RPMI7951 (cell line): ENCODE measurements around the gene BEST2. TPM values are rescaled to one million over a fixed set of nuclear protein-coding genes. Genes with fewer than 3 reads are reported as not detected.
"Not testable (repeated sequence)": the region's sequence is repeated elsewhere in the genome, so short reads cannot be mapped to it uniquely, and the experiment has no call there.

Experiments used
- DNase-seq: peaks from one replicate; pipeline ENCODE4 v3.0.0-alpha.2; 2012; ENCODE audit warnings: low read depth
- total RNA-seq: library from RNA; depleted of rRNA; stranded (reverse); fragments of >200 nt; shearing (Covaris generic); gene quantifications from 2 replicates; pipeline ENCODE4 v1.2.3, GENCODE V29; 2014; rRNA removed

BEST2 gene
- total RNA-seq = 0.10 TPM in 1 of 2 replicates, not detected in the other

DNA sequence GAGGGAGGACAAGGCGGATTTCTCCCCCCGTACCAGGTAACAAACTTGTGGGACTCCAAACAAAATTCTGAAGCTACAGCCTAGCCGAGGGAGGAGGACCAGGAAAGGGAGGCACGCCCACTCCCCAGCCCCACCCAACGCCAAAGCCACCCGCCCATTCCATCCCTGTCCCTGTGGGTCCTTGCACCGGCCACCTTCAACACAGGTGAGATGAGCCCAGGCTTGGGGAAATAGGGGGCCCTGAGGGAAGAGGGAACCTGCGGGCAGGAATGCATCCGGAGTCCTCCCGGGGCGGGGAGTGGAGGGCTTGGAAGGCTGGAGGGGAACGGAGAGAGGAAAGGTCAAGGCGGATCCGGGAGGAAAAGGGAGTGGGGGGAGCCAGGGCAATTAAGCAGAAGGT, at the start of gene BEST2:
TSS of gene BEST2 (plus strand) at position 157 of the 400 bp plus-strand sequence. CDS start 802 bp downstream, outside the sequence.
- no peak for DNase-seq

DNA sequence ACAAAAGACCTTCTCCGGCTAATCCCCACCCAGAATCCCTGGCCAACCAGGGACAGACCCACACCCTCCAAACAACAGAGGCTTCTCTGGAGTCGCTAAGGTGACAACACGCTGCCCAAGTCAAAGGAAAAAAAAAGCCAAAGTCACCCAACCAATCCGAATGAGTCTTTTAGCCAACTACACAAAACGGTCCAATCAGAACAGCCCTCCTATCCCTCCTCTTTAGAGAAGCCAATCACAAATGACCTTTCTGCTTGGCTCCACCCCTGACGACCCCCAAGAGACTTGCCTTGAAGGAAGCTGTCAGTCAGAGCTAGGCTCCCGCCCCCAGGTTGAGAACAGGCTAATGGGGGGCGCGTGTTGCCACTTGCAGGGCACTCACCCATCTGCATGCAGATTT, 48.5 kb upstream of the BEST2 start:
- peak; percentile 44 for DNase-seq

DNA sequence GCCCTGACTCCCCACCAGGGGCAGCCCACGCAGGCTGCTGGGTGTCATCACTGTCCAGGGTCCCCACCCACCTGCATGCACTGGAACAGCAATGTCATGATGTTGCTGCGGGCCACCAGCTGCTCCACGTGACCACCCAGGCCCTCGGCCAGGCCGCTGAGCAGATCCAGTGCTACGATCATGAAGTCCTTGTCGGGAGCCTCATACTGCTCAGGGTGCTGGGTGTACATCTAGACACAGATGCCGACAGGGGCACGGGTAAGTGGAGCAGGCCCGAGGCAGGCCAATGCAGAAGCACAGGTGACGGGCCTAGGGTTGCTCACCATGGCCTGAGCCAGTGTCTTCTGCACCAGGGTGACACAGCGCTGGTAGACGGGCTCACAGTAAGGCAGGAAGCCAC, 46.4 kb upstream of the BEST2 start:
- DNase-seq = no peak

DNA sequence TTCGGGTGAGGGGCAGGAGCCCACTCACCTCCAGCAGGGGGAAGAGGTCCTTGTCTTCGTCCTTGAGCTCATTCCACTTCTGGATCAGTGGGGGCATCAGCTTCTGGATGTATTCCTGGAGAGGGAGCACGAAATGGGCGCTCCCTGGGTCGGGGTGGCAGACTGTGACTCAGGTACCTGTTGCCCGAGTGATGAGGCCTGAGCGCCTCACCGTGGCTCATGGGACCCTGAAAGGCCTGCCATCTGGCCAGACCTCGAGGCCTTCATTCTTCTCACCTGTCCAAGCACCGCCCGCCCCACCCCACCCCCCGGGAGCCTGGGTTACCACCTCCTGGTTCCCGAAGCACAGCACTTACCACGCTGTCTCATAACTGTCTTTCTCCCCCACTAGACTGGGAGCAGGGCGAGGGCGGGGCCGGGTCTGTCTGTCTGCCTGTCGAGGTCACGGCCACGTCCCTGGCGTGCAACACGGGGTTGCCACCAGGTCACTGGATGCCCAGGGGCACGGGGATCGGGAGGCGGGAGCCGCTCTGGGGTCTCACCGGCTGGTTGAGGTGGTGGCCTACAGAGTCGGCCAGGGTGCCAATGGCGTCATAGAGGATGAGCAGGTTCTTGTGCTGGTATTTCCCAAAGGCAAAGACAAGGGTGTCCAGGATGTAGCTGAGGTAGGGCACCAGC, 45.8 kb upstream of the BEST2 start:
- DNase-seq = no peak

DNA sequence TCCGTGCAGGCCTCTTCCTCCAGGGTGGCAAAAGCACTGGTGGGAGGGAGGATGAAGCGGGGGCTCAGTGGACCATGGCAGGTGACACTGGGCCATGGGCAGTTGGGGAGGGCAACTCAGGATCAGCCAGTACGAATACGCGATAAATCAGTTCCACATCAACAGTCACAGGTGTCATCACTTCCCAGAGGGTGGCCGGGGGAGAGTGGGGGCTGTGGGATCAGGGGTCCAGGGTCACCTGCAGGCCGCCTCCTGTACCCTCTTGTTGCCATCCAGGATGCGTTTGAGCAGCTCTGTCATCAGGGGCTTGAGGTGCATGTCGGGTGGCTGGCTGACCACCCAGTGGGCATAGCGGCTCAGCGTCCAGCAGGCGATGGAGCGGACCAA, 45.3 kb upstream of the BEST2 start:
- no peak for DNase-seq

DNA sequence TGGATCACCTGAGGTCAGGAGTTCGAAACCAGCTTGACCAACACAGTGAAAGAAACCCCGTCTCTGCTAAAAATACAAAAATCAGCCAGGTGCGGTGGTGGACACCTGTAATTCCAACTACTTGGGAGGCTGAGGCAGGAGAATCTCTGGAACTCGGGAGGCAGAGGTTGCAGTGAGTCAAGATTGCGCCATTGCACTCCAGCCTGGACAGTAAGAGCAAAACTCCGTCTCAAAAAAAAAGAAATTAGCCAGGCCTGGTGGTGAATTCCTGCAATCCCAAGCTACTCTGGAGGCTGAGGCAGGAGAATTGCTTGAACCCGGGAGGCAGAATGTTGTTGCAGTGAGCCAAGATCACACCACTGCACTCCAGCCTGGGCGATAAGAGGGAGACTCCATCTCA, 43.0 kb upstream of the BEST2 start:
- DNase-seq = no peak

DNA sequence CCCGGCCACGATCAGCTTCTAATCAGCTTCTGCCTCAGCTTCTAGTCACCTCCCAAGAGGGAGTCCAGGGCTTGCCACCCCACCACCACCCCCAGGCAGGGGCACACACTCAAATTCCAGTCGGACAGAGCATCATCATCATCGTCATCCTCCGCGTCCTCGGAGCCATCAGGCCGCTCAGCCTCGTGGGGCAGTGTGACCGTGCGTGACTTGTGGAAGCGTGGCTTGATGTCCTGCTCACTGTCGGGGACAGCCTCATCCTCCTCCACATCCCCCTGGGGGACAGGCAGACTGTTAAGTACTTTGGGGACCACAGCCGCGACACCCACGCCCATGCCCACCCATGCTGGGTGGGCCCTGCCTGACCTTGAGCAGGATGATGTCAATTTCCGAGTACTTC, 40.4 kb upstream of the BEST2 start:
- no peak for DNase-seq

DNA sequence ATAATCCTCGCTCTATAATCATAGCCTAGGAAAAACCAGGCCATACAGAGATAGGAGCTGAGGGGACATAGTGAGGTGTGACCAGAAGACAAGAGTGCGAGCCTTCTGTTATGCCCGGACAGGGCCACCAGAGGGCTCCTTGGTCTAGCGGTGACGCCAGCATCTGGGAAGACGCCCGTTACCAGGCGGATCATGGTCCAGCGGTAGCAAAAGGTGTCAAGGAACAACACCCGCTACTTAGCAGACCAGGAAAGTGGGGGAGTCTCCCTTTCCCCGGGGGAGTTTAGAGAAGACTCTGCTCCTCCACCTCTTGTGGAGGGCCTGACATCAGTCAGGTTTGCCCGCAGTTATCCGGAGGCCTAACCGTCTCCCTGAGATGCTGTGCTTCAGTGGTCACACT, 39.5 kb upstream of the BEST2 start:
- not testable (repeated sequence) for DNase-seq

DNA sequence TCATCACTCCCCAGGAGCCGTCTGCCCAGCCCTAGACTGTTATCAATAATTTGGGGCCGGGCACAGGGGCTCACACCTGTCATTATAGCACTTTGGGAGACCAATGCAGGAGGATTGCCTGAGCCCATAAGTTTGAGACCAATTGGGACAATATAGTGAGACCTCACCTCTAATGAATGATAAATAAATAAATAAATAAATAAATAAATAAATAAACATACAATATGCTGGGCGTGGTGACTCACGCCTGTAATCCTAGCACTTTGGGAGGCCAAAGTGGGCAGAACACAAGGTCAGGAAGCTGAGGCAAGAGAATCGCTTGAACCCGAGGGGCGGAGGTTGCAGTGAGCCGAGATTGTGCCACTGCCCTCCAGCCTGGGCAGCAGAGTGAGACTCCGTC, 38.3 kb upstream of the BEST2 start:
- not testable (repeated sequence) for DNase-seq

DNA sequence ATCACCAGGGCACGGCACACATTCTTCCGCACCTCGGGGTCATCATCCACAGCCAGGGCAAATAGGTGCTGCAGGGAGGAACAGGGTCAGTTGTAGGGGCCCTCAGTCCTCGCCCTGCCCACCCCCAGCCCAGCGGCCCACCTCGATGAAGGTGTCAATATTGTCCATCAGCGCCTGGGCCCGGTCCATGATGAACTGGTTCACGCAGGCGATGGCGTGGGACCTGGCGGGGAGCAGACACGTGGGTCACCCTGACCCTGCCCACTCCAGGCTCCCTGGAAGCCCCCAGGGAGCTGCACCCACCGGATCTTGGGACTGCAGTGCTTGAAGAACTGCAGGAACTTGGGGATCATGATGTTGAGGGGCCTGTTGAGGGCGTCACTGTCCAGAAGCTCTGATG, 36.5 kb upstream of the BEST2 start:
- no peak for DNase-seq

DNA sequence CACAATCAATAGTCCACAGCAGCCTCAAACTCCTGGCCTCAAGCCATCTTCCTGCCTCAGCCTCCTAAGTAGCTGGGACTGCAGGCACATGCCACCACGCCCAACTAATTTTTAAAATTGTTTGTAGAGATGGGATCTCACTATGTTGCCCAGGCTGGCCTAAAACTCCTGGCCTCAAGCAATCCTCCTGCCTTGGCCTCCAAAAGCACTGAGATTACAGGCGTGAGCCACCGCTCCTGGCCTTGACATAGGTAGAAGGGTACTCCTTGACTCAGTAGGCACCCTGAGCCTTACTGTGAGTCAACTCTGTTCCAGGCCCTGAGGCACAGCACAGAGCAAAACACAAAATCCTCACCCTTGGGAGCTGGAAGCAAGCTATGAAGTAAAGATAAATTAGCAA, 35.7 kb upstream of the BEST2 start:
- no peak for DNase-seq

DNA sequence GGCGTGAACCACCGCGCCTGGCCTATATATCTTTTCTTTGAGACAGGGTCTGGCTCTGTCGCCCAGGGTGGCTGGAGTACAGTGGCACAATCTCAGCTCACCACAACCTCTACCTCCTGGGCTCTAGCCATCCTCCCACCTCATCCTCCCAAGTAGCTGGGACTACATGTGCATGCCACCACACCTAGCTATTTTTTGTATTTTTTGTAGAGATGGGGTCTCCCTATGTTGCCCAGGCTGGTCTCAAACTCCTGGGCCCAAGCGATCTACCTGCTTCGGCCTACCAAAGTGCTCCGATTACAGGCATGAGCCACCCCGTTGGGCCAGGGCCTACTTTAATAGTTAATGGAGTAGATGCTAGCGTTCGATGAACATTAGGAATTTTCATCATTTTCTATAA, 31.3 kb upstream of the BEST2 start:
- DNase-seq = no peak

DNA sequence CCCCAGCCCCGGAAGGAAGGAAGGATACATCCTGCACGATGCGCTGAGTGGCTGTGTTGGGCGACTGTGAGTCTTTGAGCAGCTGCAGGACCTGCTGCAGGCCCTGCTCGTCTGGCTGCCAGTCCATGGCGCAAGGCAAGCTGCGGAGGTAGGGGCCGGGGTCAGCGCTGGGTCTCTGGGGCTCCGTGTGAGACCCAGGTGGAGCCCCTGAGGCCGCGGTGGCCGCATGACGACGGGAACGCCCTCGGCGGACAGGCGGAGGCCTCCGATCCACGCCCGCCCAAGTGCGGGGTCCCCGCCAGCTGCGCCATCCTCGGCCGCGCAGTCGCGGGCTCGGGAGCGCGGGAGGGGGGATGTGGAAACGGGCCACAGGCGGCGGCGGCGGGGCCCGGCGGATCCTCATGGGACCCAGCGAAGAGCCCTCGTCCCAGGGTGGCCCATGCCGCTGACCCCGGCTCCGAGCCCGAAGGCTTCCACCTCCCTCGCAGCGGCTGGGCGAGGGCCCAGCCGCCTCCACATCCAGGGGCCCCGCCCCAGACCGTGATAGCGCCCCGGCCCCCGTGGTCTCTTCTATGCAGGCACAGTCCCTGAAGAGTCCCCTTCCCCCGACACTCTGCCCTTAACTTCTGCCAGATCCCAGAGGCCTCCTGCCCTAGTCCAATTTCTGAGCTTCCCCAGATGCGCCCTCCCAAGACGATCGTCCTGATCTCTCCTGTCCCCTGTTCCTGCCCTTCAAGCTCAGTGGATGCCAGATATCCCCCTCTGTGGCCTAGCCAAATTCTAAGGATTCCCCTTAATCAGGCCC, 30.5 kb upstream of the BEST2 start:
- no peak for DNase-seq

DNA sequence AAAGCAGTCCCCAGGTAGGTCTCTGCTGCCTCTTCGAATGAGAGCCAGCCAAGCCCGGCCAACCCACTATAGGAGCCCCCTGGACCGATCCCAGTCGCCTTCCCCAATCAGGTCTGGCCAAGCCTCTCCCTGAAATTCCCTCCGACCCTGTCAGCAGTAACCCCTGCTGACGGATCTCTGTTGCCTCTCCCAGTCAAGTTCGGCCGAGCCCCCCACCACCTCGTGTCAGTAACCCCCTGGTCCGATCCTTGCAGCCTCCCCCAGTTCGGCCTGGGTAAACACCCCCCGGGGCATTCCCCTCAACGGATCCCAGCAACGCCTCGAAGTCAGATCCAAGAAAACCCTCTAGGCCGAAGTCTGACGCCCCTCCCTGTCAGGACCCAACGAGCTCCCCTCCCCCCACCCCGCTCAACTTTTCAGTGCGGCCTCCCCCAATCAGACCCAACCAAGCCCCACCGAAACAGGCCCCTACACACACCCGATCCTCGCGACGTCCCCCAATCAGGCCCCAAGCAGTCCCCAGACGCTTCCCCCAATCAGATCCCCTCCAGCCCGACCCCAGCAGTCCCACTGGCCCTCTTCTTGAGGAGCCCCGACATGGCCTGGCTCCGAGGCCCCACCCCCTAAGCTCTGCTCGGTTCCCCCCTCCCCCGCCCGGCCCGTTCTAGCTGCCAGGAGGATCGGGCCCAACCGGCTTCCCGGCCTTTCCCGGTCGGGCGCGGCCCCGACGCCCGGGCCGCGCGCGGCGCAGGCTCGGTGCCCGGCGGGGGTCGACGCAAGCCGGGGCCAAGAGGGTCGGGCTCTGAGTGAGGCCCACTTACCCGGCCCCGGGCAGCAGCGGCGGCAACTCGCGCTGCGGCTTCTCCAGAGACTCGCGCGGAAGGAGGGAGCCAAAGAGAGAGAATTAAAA, 29.7 kb upstream of the BEST2 start:
- DNase-seq = peak; percentile 69

DNA sequence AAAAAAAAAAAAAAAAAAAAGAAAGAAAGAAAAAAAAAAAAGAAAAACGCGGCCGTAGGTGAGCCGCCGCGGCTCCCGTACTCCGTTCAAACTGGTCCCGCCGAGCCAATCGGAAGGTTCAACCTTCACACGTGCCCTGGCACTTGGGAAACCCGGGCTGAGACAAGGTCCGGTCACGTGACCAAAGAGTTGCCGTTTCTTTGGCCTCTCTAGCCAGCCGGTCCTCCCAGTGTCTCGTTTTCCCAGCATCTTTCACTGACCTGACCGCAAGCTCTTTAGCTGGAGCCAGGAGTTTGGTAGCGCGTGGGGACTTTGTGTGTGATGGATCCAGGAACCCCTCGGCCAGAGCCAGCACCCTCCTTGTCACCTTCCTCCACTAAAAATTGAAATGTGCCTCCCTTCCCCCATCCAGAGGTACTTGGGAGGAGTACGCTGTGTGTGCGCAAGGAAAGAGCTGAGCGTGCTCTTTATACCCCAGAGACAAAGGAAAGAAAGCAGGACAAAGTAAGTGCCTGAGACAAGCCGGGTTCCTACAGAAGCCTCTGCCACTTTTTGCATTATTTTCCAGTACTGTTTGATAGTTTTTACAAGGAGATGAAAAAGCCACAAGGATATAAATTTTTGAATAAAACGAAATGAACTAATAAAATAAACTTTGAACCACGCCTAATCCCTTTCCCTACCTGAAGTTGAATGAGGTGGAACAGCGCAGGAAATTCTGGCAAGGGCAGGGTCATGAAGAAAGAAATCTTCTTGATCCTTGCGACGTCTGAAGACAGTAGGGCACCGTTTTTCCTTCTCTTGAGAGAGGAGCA, 28.8 kb upstream of the BEST2 start:
- peak; percentile 99 for DNase-seq

DNA sequence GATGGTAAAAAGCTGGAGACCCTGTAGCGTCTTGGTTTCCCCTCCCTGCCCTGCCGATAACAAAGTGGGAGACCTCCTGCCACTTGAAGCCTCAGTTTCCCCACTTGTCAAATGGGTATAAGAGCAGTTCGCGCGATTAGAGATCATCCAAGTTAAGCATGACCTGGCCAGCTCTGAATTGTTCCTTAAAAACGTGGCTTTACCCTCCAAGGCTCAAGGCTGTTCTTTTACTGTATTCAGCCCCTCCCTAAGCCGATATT, 28.3 kb upstream of the BEST2 start:
- DNase-seq = no peak

DNA sequence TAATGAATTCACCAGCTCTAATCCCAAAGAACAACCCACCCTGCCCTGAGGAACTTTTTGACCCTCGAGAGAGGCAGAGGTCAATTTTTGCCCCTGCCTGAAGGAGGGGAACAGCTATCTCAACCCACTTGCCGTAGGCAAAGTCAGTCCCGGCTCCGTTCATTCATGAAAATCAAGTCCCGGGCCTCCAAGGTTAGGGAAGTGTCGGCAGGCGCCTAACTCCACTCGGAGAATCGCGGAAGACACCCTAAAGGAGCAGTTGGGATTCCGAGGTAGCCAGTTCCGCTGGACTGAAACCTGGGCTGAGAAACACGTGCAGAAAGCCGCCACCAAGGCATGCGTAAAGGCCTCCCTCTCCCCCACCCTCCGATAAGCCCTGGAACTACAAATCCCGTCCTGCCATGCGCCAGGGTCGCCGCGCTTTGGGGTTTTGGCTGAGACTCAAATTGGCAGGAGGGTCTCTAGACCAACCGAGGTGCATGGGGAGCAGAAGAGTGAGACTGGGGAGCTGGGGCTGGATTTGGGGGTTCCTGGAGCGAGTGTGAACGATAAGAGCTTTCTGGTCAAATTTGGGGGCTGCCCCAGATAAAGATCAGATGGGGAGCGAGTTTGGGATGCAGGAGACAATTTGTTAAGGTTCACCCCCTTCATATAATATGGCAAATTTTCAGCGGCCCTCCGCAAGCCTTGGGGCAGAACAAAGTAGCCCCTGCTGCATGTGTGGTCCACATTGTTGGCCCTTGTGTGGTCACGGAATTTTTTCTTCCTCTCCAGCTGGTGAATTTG, 27.8 kb upstream of the BEST2 start, which contains the start of gene TNPO2:
TSS of gene TNPO2 (minus strand) at position 292 of the 786 bp plus-strand sequence. CDS start 2,955 bp downstream, outside the sequence.
- DNase-seq = peak; percentile 72

DNA sequence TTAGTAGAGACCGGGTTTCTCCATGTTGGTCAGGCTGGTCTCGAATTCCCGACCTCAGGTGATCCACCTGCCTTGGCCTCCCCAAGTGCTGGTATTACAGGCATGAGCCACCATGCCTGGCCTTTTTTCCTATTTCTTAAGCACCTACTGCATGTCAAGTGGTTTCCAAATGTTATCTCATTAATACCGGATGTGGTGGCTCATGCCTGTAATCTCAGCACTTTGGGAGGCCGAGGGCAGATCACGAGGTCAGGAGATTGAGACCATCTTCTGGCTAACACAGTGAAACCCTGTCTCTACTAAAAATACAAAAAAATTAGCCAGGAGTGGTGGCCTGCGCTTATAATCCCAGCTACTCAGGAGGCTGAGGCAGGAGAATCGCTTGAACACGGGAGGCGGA, 26.0 kb upstream of the BEST2 start:
- DNase-seq = not testable (repeated sequence)

DNA sequence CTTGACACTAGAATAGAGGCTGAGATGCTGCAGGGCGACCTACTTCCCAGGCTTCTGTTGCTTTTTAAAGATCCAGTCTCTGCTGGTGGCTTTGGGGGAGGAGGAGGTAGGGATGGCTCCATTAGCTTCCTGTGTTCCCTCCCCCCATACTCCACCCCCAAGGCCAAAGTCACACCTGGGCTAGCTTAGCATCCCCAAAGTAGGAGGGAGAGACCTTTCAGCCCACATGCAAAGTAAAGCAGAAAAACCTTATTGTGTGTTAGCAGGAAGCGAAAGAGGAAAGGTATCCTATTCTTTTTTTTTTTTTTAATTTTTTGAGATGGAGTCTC, 24.6 kb upstream of the BEST2 start:
- DNase-seq = no peak

DNA sequence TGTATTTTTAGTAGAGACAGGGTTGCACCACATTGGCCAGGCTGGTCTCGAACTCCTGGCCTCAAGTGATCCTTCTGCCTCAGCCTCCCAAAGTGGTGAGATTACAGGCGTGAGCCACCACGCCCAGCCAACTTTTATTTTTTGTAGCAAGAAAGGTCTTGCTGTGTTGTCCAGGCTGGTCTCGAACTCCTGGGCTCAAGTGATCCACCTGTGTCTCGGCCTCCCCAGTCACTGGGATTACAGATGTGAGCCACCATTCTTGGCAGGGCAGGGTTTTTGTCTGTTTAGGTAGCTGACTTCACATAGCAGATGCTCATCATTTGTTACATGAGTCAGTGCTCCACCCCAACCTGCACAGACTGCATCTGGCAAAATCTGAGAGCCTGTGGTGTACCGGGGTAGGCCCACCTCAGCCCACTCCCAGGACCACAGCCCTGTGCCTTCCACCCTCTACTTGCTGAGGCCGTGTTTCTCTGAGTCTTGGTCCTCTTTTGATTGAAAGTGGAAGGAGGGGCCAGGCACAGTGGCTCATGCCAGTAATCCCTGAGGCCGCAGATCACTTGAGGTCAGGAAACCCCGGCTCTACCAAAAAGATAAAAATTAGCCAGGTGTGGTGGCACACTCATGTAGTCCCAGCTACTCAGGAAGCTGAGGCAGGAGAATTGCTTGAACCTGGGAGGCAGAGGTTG, 23.7 kb upstream of the BEST2 start:
- DNase-seq = no peak
